ENCODE results near the gene SLC22A12. TPM values are rescaled to one million over a fixed set of nuclear protein-coding genes. Genes with fewer than 3 reads are reported as not detected.

Gene SLC22A12
- total and polyA plus RNA-seq, 12 donors = not detected

GRCh38 chr11:64614917-64615316, 23.9 kb downstream of the SLC22A12 start:
- H3K4me1 ChIP-seq = peaks cover 0 to 18% (median 1%) of the 10 kb centered on the region in 9 donors
- no peaks in the 10 kb centered on the region for H3K36me3 ChIP-seq
- H3K27ac ChIP-seq = no peak overlapping the region
- ATAC-seq = no peak
- WGBS, 2 donors = 78 to 79% methylated on average over 5 of the region's 5 CpGs
- H3K27me3 ChIP-seq = no peaks in the 10 kb centered on the region
- TF ChIP-seq CTCF (IDR thresholded peaks at IDR 0.05) = no peak
- intact Hi-C loops (cut with DNase I) = no loop called here
- no peaks in the 10 kb centered on the region for H3K9me3 ChIP-seq
- no peak for DNase-seq
- H3K4me3 ChIP-seq = no peak overlapping the region

- ATAC-seq (no peak), DNase-seq (no peak)
- Histone ChIP-seq H3K27ac (no peak overlapping the region), H3K4me3 (no peak overlapping the region), H3K27me3 (no peaks in the 10 kb centered on the region), H3K4me1 (peaks cover 0 to 21% (median 8%) of the 10 kb centered on the region in 9 donors), H3K36me3 (no peaks in the 10 kb centered on the region), H3K9me3 (no peaks in the 10 kb centered on the region)
- WGBS, 2 donors = 91 to 95% methylated on average over 3 of the region's 3 CpGs
- intact Hi-C loops (cut with DNase I) = no loop called here
- no peak for TF ChIP-seq CTCF (IDR thresholded peaks at IDR 0.05)
These were observed 25.8 kb downstream of the SLC22A12 start for GRCh38 chr11:64616817-64617216.

DNA sequence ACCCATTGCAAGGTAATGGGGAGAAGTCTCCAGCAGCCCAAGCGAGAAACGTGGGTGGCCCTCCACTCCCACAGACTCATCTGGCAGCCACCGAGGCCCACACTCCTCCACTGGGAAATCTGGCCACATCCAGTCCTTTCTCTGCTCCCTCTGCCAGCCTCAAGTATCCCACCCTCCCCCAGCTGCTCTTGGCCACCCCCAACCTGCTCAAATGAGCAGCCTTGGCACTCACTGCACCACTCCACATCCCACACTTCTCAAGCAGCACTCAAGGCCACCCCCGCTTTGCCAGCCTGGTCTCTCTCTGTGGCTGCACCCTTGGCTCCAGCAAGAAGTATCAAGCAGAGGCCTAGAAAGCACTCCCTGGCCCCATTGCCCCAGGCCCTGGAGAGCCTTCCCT, 28.2 kb downstream of the SLC22A12 start:
- Histone ChIP-seq H3K36me3 (no peaks in the 10 kb centered on the region), H3K9me3 (no peaks in the 10 kb centered on the region), H3K27me3 (no peaks in the 10 kb centered on the region), H3K4me1 (peaks cover 0 to 21% (median 8%) of the 10 kb centered on the region in 9 donors), H3K4me3 (no peak overlapping the region), H3K27ac (no peak overlapping the region)
- no peak for DNase-seq
- ATAC-seq = no peak
- intact Hi-C loops (cut with DNase I) = no loop called here
- no peak for TF ChIP-seq CTCF (IDR thresholded peaks at IDR 0.05)
- WGBS, 2 donors = 87 to 90% methylated on average over 4 of the region's 4 CpGs

DNA sequence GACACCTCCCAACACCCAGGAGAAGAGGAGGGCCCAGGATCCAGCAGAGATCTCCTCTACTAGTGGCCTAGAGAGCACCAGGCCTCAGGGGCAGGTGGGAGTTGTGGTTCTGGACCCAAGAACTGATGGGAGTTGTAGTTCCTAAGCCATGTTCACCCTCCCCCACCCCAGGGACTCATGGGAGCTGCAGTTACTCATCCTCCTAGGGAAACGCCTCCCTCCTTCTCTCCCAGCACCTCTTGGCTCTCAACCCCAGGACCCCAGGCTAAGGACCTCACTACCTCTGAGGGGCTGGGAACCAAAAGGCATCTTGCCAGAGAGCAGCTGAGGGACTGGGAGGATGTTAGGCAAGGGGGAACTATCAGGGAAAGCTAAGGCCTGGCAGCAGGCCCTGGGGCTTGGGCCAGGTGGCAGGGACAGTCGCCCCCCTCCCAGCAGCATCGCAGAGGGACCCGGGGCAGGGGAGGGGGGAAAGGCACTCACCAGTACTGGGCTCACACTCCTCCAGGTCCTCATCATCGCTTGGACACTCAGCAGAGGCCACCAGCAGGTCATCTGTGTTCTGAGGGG, 28.9 kb downstream of the SLC22A12 start:
- WGBS, 2 donors = 46 to 58% methylated on average over 5 of the region's 5 CpGs
- intact Hi-C loops (cut with DNase I) = no loop called here
- Histone ChIP-seq H3K27me3 (peaks cover 0 to 2% (median 0%) of the 10 kb centered on the region in 7 donors), H3K4me3 (no peak overlapping the region), H3K4me1 (peaks cover 0 to 25% (median 8%) of the 10 kb centered on the region in 9 donors), H3K36me3 (no peaks in the 10 kb centered on the region), H3K27ac (peak overlapping the region in 3 of 10 donors; percentile 3 to 16 (median 5)), H3K9me3 (no peaks in the 10 kb centered on the region)
- ATAC-seq (peak in 7 of 8 donors; percentile 27 to 69 (median 45)), DNase-seq (peak in 1 of 2 donors; percentile 36)
- TF ChIP-seq CTCF (IDR thresholded peaks at IDR 0.05) = no peak

Data from heart right ventricle (tissue), 16 donors.